Left lobe of liver (tissue), 2 donors: ENCODE data around the gene MYCN. TPM values are rescaled to one million over a fixed set of nuclear protein-coding genes. Genes with fewer than 3 reads are reported as not detected.
"Not testable (repeated sequence)": the region's sequence is repeated elsewhere in the genome, so short reads cannot be mapped to it uniquely, and the experiment has no call there.

ENCODE experiments used
- ATAC-seq: fragments of 200-7000 bp; cut with Tn5 transposase; one replicate; pipeline ENCODE4 v1.9.1; 2020; ENCODE audit warnings: mild to moderate bottlenecking, moderate library complexity
- DNase-seq: peaks from one replicate; pipeline ENCODE4 v3.0.0-alpha.2; 2020; ENCODE audit warnings: low spot score
- total RNA-seq: library from RNA; stranded (reverse); gene quantifications from one replicate; pipeline ENCODE4 v1.2.1, GENCODE V29; 2021
- donor health status: DM: no; HTN: no; CAD: no; lungs with moderate emphysema.
- donor health status: DM: no; HTN: yes; CAD: no.

MYCN gene
- total RNA-seq, 1 donor from 2014 or later = 0.73 TPM

GRCh38 chr2:15942711-15943345, 2.5 kb downstream of the MYCN start:
- DNase-seq (no peak), ATAC-seq (no peak)

GRCh38 chr2:15943378-15944280, 3.3 kb downstream of the MYCN start:
- DNase-seq (no peak), ATAC-seq (no peak)

- no peak for ATAC-seq
- DNase-seq = no peak
These were observed 4.1 kb downstream of the MYCN start for GRCh38 chr2:15944325-15945017.

GRCh38 chr2:15945909-15946705, 5.8 kb downstream of the MYCN start:
- DNase-seq = no peak
- ATAC-seq = no peak

GRCh38 chr2:15946983-15947382, 6.6 kb downstream of the MYCN start:
- DNase-seq (no peak), ATAC-seq (no peak)

- ATAC-seq = no peak
These were observed 7.1 kb downstream of the MYCN start for GRCh38 chr2:15947431-15947830.

GRCh38 chr2:15948704-15948957, 8.3 kb downstream of the MYCN start:
- ATAC-seq = no peak

More at GRCh38 chr2:15947431-15947830, 7.1 kb downstream of the MYCN start:
- no peak for DNase-seq

GRCh38 chr2:15949126-15949525, 8.8 kb downstream of the MYCN start:
- ATAC-seq (no peak), DNase-seq (no peak)

More at GRCh38 chr2:15948704-15948957, 8.3 kb downstream of the MYCN start:
- no peak for DNase-seq

GRCh38 chr2:15949551-15949950, 9.2 kb downstream of the MYCN start:
- DNase-seq (no peak), ATAC-seq (no peak)

- ATAC-seq = peak; percentile 89
- no peak for DNase-seq
These were observed 10.0 kb downstream of the MYCN start for GRCh38 chr2:15950088-15950952.

- ATAC-seq, DNase-seq: not testable (repeated sequence)
These were observed 11.6 kb downstream of the MYCN start for GRCh38 chr2:15951936-15952335.

GRCh38 chr2:15952451-15953146, 12.2 kb downstream of the MYCN start:
- ATAC-seq = no peak
- DNase-seq = no peak

- DNase-seq = no peak
- no peak for ATAC-seq
These were observed 12.8 kb downstream of the MYCN start for GRCh38 chr2:15953147-15953630.

GRCh38 chr2:15953891-15954680, 13.7 kb downstream of the MYCN start:
- ATAC-seq (no peak), DNase-seq (no peak)

GRCh38 chr2:15954761-15955160, 14.4 kb downstream of the MYCN start:
- DNase-seq = no peak

GRCh38 chr2:15955232-15955988, 15.1 kb downstream of the MYCN start:
- ATAC-seq (no peak), DNase-seq (no peak)

More at GRCh38 chr2:15954761-15955160, 14.4 kb downstream of the MYCN start:
- ATAC-seq = no peak

GRCh38 chr2:15956230-15956629, 15.9 kb downstream of the MYCN start:
- DNase-seq (no peak), ATAC-seq (no peak)
